Fibroblast of skin of scalp (primary cell): ENCODE measurements around the gene RBM33.

Experiments used
- DNase-seq: peaks from one replicate; pipeline ENCODE4 v3.0.0-alpha.2; 2013

The RBM33 gene

GRCh38 chr7:155778349-155778748 is 133.9 kb downstream of the RBM33 start:
- no peak for DNase-seq

- no peak for DNase-seq
Measured at GRCh38 chr7:155780884-155781283, 136.4 kb downstream of the RBM33 start.

- no peak for DNase-seq
Measured at GRCh38 chr7:155781433-155781832, 137.0 kb downstream of the RBM33 start.

GRCh38 chr7:155782466-155782865 is 138.0 kb downstream of the RBM33 start:
- no peak for DNase-seq

- no peak for DNase-seq
Measured at GRCh38 chr7:155785536-155785935, 141.1 kb downstream of the RBM33 start.

GRCh38 chr7:155786491-155786890 is 142.0 kb downstream of the RBM33 start:
- no peak for DNase-seq

- DNase-seq, result peak; percentile 33
Measured at GRCh38 chr7:155787171-155787851, 142.8 kb downstream of the RBM33 start.

- DNase-seq, result no peak
Measured at GRCh38 chr7:155788616-155789000, 144.1 kb downstream of the RBM33 start.

- DNase-seq, result no peak
Measured at GRCh38 chr7:155789001-155789725, 144.7 kb downstream of the RBM33 start.

GRCh38 chr7:155790666-155791065 is 146.2 kb downstream of the RBM33 start:
- no peak for DNase-seq

GRCh38 chr7:155791214-155791737 is 146.8 kb downstream of the RBM33 start:
- DNase-seq, result no peak

GRCh38 chr7:155791836-155792235 is 147.4 kb downstream of the RBM33 start:
- no peak for DNase-seq

- DNase-seq, result no peak
Measured at GRCh38 chr7:155792315-155792960, 148.0 kb downstream of the RBM33 start.

- no peak for DNase-seq
Measured at GRCh38 chr7:155792999-155793560, 148.6 kb downstream of the RBM33 start.

- DNase-seq, result no peak
Measured at GRCh38 chr7:155793720-155794119, 149.3 kb downstream of the RBM33 start.

- DNase-seq, result no peak
Measured at GRCh38 chr7:155794196-155794595, 149.7 kb downstream of the RBM33 start.

- DNase-seq, result no peak
Measured at GRCh38 chr7:155795401-155795800, 150.9 kb downstream of the RBM33 start.

- DNase-seq, result no peak
Measured at GRCh38 chr7:155795951-155796350, 151.5 kb downstream of the RBM33 start.

- no peak for DNase-seq
Measured at GRCh38 chr7:155796381-155797261, 152.2 kb downstream of the RBM33 start.

- no peak for DNase-seq
Measured at GRCh38 chr7:155797262-155798250, 153.1 kb downstream of the RBM33 start.
